ENCODE measurements around the gene FBXW10.
"Not testable (repeated sequence)": the region's sequence is repeated elsewhere in the genome, so short reads cannot be mapped to it uniquely, and the experiment has no call there.

The FBXW10 gene

GRCh38 chr17:18743699-18744421 lies at the start of gene FBXW10:
Gene FBXW10, plus strand, starts transcription at chr17:18744054. Its CDS starts 191 bp downstream, at chr17:18744245.
- DNase-seq (ENCODE audit: low read depth, low spot score): not testable (repeated sequence)

DNA sequence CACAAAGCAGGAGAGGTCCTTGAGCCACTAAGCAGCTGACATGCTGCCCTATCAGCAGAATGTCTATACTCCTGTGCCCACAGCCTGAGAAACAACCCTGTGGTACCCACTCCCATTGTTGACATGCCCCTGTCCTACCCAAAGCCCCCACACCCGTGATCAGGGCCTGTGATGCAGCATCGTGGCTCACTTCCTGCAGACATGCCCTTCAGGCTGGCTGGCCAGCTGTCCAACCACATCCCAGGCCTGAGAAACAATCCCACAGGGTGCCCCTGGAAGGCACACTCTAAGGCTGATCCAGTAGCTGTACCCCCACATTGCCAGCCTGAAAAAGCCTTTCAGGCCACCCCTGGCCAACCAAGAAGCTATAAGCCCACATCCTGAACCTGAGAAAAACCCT lies 48.7 kb upstream of the FBXW10 start:
- not testable (repeated sequence) for DNase-seq (ENCODE audit: low read depth, low spot score)

- not testable (repeated sequence) for DNase-seq (ENCODE audit: low read depth, low spot score)
Measured at GRCh38 chr17:18698473-18699103, 45.3 kb upstream of the FBXW10 start.

GRCh38 chr17:18705955-18706354 lies 37.9 kb upstream of the FBXW10 start:
- DNase-seq (ENCODE audit: low read depth, low spot score): not testable (repeated sequence)

DNA sequence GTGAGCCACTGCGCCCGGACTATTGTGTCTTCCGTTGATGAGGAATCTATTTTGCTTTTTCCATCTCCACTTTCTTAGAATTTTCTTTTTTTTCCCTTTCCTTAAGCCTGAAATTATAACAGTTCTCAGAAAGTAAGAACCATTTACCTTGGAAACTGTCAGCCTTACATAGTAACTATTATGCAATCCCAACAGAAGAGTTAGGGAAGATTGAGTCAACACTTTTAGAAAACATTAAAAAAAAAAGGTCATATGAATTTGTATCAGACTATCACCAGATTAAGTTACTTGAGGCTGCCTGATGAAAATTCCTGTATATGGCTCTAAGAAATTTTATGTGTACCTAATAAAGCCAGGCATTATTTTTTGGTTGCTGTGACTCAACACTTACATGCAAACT lies 35.6 kb upstream of the FBXW10 start:
- DNase-seq (ENCODE audit: low read depth, low spot score): not testable (repeated sequence)

- not testable (repeated sequence) for DNase-seq (ENCODE audit: low read depth, low spot score)
Measured at GRCh38 chr17:18712354-18712999, 31.4 kb upstream of the FBXW10 start.

DNA sequence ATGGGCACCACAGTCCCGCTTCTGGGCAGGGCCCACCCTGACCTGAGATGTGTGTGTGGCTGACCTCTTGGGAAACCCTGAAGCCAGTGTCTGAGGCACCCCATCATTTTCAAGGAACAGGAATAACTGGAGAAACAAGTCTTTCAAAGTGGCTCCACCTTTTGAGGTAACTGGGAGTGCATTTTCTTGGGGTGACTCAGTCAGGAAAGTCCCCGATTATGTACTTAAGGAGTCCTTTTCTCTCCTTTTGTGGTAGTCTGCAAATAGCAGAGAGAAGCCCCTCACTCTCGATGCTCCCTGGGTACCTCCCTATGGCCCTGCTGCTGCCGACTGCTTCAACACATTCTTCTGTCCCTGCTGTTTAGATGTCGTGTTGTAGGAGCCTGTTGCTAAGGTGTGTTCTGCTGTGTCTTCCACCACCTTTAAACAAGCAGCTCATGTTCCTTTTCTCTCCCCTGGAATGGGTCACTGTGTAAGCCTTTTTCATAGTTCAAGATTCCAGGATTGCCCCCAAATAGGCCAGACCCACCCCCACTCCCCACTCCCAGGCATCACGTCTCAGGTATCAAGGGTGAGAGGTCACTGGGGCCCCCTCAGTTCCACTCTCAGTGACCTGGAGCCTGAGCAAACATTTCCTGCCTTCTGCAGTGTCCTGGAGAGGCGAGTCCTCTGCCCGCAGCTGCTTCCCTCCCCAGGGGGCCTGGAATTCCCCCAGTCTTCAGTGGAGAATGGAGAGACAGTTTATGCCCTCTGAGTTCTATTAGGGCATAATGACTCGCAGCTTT lies 25.0 kb upstream of the FBXW10 start:
- DNase-seq (ENCODE audit: low read depth, low spot score): not testable (repeated sequence)

GRCh38 chr17:18719428-18720110 lies 24.3 kb upstream of the FBXW10 start:
- DNase-seq (ENCODE audit: low read depth, low spot score): not testable (repeated sequence)

GRCh38 chr17:18721775-18722547 lies 21.9 kb upstream of the FBXW10 start:
- DNase-seq (ENCODE audit: low read depth, low spot score): not testable (repeated sequence)

- DNase-seq (ENCODE audit: low read depth, low spot score): not testable (repeated sequence)
Measured at GRCh38 chr17:18722612-18723011, 21.2 kb upstream of the FBXW10 start.

GRCh38 chr17:18723509-18723908 lies 20.3 kb upstream of the FBXW10 start:
- DNase-seq (ENCODE audit: low read depth, low spot score): not testable (repeated sequence)

- DNase-seq (ENCODE audit: low read depth, low spot score): not testable (repeated sequence)
Measured at GRCh38 chr17:18732438-18732837, 11.4 kb upstream of the FBXW10 start.

GRCh38 chr17:18733350-18733749 lies 10.5 kb upstream of the FBXW10 start:
- DNase-seq (ENCODE audit: low read depth, low spot score): not testable (repeated sequence)

DNA sequence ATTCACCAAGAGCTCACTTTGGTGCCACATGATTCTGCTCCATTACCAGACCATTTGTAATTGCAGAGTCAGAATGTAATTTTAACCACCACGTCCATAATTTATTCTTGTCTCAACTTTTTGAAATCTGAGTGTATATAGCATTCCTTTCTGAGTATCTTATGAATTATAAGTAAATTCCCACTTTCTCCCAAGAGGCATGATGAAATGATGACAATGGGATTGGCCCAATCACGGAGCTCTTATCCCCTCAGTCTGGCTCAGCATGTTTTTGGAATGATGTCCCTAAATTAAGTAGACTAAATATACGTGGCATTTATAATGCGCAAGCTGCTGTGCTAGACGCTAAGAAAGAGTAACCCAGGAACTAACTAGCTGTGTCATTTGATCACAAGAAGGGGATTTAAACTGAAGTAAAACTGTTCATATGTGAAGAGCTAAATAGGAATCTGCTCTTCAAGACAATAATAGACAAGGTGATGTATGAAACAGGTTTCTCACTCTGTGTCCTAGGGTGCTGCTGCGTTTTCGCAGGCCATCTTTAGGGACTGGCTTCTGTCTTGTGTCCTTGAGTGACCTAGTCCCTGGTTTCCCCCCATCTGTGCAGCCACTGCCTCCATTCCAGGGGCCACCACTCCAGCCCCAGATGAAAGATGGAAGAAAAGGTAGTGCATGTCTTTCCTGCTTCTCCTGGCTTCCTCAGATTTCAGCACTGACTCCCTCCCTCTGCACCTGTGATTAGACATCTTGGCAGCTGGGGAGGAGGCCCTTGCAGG lies 4.0 kb upstream of the FBXW10 start:
- DNase-seq (ENCODE audit: low read depth, low spot score): not testable (repeated sequence)

GRCh38 chr17:18741228-18741627 lies 2.6 kb upstream of the FBXW10 start:
- not testable (repeated sequence) for DNase-seq (ENCODE audit: low read depth, low spot score)

DNA sequence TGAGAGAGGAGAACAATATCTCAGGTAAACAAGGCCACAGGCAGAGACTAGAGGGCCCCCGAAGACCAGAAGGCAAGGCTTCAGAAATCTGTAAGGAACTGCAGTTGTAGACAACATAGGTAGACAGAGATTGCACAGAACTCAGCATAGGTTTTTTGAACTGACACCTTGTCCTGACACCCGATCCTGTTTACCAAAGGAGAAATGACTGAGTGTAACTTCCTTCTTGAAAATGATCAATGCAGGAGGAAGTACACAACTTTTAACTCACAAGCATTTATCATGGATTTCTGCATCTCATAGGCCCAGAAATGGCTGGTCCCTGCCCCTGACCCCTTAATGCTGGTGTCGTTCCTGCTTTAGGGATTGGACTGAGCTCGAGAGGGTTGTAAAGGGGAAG lies 872 bp downstream of the FBXW10 start:
- DNase-seq (ENCODE audit: low read depth, low spot score): not testable (repeated sequence)

GRCh38 chr17:18746551-18746950 lies 2.7 kb downstream of the FBXW10 start:
- not testable (repeated sequence) for DNase-seq (ENCODE audit: low read depth, low spot score)

DNA sequence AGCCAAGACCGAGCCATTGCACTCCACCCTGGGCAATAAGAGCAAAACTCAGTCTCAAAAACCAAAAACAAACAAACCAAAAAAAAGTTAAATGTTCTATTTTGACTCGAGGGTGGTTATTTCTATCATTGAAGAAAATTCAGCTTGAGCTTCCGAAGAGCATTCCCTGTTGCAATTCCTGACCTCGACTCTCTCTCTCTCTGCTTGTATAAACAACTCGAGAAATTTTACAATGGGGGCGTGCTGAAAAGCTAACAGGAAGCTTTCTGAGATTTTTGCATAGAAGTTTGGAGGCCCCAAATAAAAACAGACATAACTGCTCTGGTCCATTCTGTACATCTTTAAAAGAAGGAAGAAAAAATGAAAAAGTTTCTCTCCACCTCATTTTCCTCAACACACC lies 3.6 kb downstream of the FBXW10 start:
- not testable (repeated sequence) for DNase-seq (ENCODE audit: low read depth, low spot score)

- not testable (repeated sequence) for DNase-seq (ENCODE audit: low read depth, low spot score)
Measured at GRCh38 chr17:18750242-18750641, 6.4 kb downstream of the FBXW10 start.

All from iPS DF 19.7 (cell line).